Panc1 (cell line): ENCODE results near the gene ARL6IP4. TPM values are rescaled to one million over a fixed set of nuclear protein-coding genes. Genes with fewer than 3 reads are reported as not detected.

ENCODE experiments used
- ATAC-seq: fragments of 200-7000 bp; cut with Tn5 transposase; 2 replicates; pipeline ENCODE4 v1.9.1; 2020; ENCODE audit warnings: mild to moderate bottlenecking, moderate library complexity
- BruUV-seq: library from RNA; stranded (reverse); fragments of 400-500 nt; replicated peaks from 2 replicates; lab custom pipeline; 2021; lab: Mats Ljungman, UMichigan
- CTCF ChIA-PET: fragments of 300-600 bp; sonication (Branson Sonifier 250); formaldehyde crosslinking; loops from one replicate; lab custom pipeline; 2022; ENCODE audit warnings: antibody characterized with exemption; lab: Charles Lee
- POLR2A ChIA-PET: fragments of 300-600 bp; sonication (Branson Sonifier 250); formaldehyde crosslinking; loops from one replicate; lab custom pipeline; 2022; ENCODE audit warnings: antibody characterized with exemption; lab: Charles Lee
- DNase-seq: peaks from one replicate; pipeline ENCODE4 v3.0.0-alpha.2; 2010; ENCODE audit warnings: low read depth, low spot score
- H3K27ac ChIP-seq: 2 replicates; pipeline ENCODE4 v1.5.1; 2011; ENCODE audit warnings: mild to moderate bottlenecking, low read length, inconsistent platforms
- H3K27me3 ChIP-seq: fragments of 200-500 bp; sonication (Bioruptor generic); 2 replicates; pipeline ENCODE4 v1.6.0; 2014; ENCODE audit warnings: low read length, inconsistent platforms; ENCODE audit not compliant: control insufficient read depth, insufficient read depth
- H3K36me3 ChIP-seq: fragments of 200-500 bp; sonication (Bioruptor generic); 2 replicates; pipeline ENCODE4 v1.5.1; 2014; ENCODE audit warnings: inconsistent platforms, mild to moderate bottlenecking, low read length, moderate library complexity; ENCODE audit not compliant: control insufficient read depth, insufficient read depth
- H3K4me1 ChIP-seq: 2 replicates; pipeline ENCODE4 v1.5.1; 2011; ENCODE audit warnings: inconsistent platforms, mild to moderate bottlenecking, low read length, moderate library complexity; ENCODE audit not compliant: control insufficient read depth, insufficient read depth
- H3K4me3 ChIP-seq, 2 experiments: 2 replicates each; pipeline ENCODE4 v1.5.1; 2011 to 2012; ENCODE audit warnings: low read depth in 2 of 2, low read length in 2 of 2, mild to moderate bottlenecking in 2 of 2, inconsistent platforms in 1 of 2, moderate library complexity in 1 of 2
- H3K9me3 ChIP-seq: fragments of 200-500 bp; sonication (Bioruptor generic); 2 replicates; pipeline ENCODE4 v1.5.1; 2014; ENCODE audit warnings: low read depth, mild to moderate bottlenecking, inconsistent platforms, low read length, moderate library complexity; ENCODE audit not compliant: control insufficient read depth, insufficient read depth
- CTCF ChIP-seq: fragments of 450-650 bp; IDR thresholded peaks from 2 replicates; pipeline ENCODE4 v1.5.1; 2017; ENCODE audit warnings: mild to moderate bottlenecking
- POLR2AphosphoS5 ChIP-seq: IDR thresholded peaks from 2 replicates; pipeline ENCODE4 v1.6.1; 2012; ENCODE audit warnings: mild to moderate bottlenecking, low read depth, low read length, moderate library complexity
- SIN3A ChIP-seq: IDR thresholded peaks from 2 replicates; pipeline ENCODE4 v1.6.1; 2012; ENCODE audit warnings: low read depth, mild to moderate bottlenecking, low read length, moderate library complexity, borderline replicate concordance; ENCODE audit not compliant: insufficient read depth
- TCF7L2 ChIP-seq: IDR thresholded peaks from 2 replicates; pipeline ENCODE4 v1.6.1; 2011; ENCODE audit warnings: mild to moderate bottlenecking, low read depth, low read length, inconsistent platforms
- in situ Hi-C: cut with HindIII; loops from 2 replicates; pipeline ENCODE4 v1.10.0; 2016; ENCODE audit warnings: low sequenced_read_pairs, low pct_unique_long_range_greater_than_20kb
- intact Hi-C: fragments of 100-400 bp; cut with micrococcal nuclease; formaldehyde crosslinking; loops from one replicate; pipeline ENCODE4 v1.10.0; 2022; ENCODE audit not compliant: unreplicated experiment
- total RNA-seq: library from RNA; stranded (reverse); gene quantifications from one replicate; pipeline ENCODE4 v1.2.1, GENCODE V29; 2021; ENCODE audit not compliant: unreplicated experiment
- TF ChIP-seq, protein P1 (sequence below), 2 experiments: IDR thresholded peaks; 2 replicates each; pipeline ENCODE4 v1.6.1; 2011 to 2012; ENCODE audit warnings: low read depth in 2 of 2, control low read depth in 1 of 2, low read length in 1 of 2, mild to moderate bottlenecking in 1 of 2, moderate library complexity in 1 of 2; ENCODE audit not compliant: insufficient read depth in 1 of 2

Gene ARL6IP4
- total RNA-seq, 1 experiment from 2014 or later, result 184 TPM

DNA sequence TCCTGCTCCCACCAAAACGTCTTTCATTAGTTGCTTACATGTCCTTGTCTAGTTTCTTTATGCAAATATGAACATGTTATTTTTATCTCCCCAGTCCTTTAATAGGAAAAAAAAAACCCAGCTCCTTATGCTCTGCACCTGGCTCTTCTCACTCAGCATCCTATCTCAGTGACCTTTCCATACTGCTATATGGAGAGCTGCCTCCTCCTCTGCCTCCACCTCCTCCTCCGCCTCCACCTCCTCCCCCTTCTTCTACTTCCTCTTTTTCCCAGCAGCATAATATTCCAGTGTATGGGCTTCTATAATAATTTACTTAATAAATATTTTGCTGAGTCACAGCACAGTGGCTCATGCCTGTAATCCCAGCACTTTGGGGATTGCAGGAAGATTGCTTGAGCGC is 45.8 kb upstream of the ARL6IP4 start:
- no TSS peak for BruUV-seq

DNA sequence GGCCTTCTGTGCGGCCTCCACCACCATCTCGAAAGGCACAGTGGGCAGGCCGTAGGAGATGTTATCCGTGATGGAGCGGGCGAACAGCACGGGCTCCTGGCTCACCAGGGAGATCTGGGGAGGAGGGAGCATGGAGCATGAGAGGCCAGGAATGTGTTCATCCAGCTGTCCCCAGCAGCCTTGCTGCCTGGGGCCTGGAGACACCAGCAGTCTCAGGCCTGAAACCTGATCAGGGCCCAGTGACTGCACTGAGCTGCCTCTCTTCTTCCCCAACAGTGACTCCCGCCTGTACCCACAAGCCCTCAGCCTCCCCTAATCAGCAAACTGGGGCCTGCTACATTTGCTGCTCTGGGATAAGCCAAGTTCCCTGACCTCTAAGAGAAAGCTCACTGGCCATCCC is 45.2 kb upstream of the ARL6IP4 start:
- ChIA-PET POLR2A (interaction anchor here (0.5 kb wide), 1 partner anchor 264 kb away, joined by 3 read pairs; no protein-coding TSS in a partner anchor), CTCF (no interaction called here)
- Histone ChIP-seq H3K4me1 (no peaks in the 10 kb centered on the region), H3K4me3 (no peak overlapping the region), H3K27me3 (no peaks in the 10 kb centered on the region), H3K9me3 (no peaks in the 10 kb centered on the region), H3K36me3 (no peaks in the 10 kb centered on the region), H3K27ac (0 out of 2 replicates have a peak overlapping the region, but pooled peaks have one; percentile 1)
- intact Hi-C loops (no loop called here), in situ Hi-C loops (no loop called here)
- TF ChIP-seq CTCF, result no peak
- TF ChIP-seq POLR2AphosphoS5, result no peak
- TF ChIP-seq, protein P1, sequence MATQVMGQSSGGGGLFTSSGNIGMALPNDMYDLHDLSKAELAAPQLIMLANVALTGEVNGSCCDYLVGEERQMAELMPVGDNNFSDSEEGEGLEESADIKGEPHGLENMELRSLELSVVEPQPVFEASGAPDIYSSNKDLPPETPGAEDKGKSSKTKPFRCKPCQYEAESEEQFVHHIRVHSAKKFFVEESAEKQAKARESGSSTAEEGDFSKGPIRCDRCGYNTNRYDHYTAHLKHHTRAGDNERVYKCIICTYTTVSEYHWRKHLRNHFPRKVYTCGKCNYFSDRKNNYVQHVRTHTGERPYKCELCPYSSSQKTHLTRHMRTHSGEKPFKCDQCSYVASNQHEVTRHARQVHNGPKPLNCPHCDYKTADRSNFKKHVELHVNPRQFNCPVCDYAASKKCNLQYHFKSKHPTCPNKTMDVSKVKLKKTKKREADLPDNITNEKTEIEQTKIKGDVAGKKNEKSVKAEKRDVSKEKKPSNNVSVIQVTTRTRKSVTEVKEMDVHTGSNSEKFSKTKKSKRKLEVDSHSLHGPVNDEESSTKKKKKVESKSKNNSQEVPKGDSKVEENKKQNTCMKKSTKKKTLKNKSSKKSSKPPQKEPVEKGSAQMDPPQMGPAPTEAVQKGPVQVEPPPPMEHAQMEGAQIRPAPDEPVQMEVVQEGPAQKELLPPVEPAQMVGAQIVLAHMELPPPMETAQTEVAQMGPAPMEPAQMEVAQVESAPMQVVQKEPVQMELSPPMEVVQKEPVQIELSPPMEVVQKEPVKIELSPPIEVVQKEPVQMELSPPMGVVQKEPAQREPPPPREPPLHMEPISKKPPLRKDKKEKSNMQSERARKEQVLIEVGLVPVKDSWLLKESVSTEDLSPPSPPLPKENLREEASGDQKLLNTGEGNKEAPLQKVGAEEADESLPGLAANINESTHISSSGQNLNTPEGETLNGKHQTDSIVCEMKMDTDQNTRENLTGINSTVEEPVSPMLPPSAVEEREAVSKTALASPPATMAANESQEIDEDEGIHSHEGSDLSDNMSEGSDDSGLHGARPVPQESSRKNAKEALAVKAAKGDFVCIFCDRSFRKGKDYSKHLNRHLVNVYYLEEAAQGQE (IDR thresholded peaks at IDR 0.05; ENCODE audit: insufficient read depth in 1 of 2, low read depth in 2 of 2, low read length in 1 of 2), result no peak
- no peak for TF ChIP-seq TCF7L2
- no peak for TF ChIP-seq SIN3A
- no TSS peak for BruUV-seq
- no peak for DNase-seq
- ATAC-seq, result 0 out of 2 replicates have a peak, but pooled peaks have one; percentile 35

More for the DNA sequence above, 45.8 kb upstream of the ARL6IP4 start:
- ChIA-PET POLR2A (interaction anchor here (0.5 kb wide), 1 partner anchor 264 kb away, joined by 3 read pairs; no protein-coding TSS in a partner anchor), CTCF (no interaction called here)
- no peak overlapping the region for H3K4me3 ChIP-seq
- H3K27me3 ChIP-seq, result no peaks in the 10 kb centered on the region
- no peak for TF ChIP-seq CTCF
- TF ChIP-seq TCF7L2, result no peak
- TF ChIP-seq SIN3A, result no peak
- H3K9me3 ChIP-seq, result no peaks in the 10 kb centered on the region
- no peaks in the 10 kb centered on the region for H3K36me3 ChIP-seq
- no peak overlapping the region for H3K27ac ChIP-seq
- no peak for DNase-seq
- in situ Hi-C loops, result no loop called here
- ATAC-seq, result no peak
- intact Hi-C loops, result no loop called here
- H3K4me1 ChIP-seq, result no peaks in the 10 kb centered on the region
